SK-N-SH (cell line): ENCODE results near the gene CAVIN4.

Source experiments
- CTCF ChIP-seq: fragments of 200-600 bp; sonication (generic); IDR thresholded peaks from 2 replicates; pipeline ENCODE4 v1.6.1; 2017; ENCODE audit warnings: antibody characterized with exemption, mild to moderate bottlenecking, moderate library complexity
- EZH2phosphoT487 ChIP-seq: fragments of 200-600 bp; sonication (generic); IDR thresholded peaks from 2 replicates; pipeline ENCODE4 v1.6.1; 2017; ENCODE audit warnings: low read depth, mixed run types, mild to moderate bottlenecking, antibody characterized with exemption, moderate library complexity, borderline replicate concordance
- POLR2AphosphoS5 ChIP-seq: IDR thresholded peaks from 2 replicates; pipeline ENCODE4 v1.6.1; 2012; ENCODE audit warnings: low read depth, low read length
- RAD21 ChIP-seq: IDR thresholded peaks from 2 replicates; pipeline ENCODE4 v1.6.1; 2012; ENCODE audit warnings: mild to moderate bottlenecking, low read length
- YY1 ChIP-seq: IDR thresholded peaks from 2 replicates; pipeline ENCODE4 v1.4.0; 2012; ENCODE audit warnings: low read depth, mild to moderate bottlenecking
- TF ChIP-seq, protein P1 (sequence below): IDR thresholded peaks from 2 replicates; pipeline ENCODE4 v1.4.0; 2012; ENCODE audit warnings: low read depth
- TF ChIP-seq, protein P2 (sequence below): IDR thresholded peaks from 2 replicates; pipeline ENCODE4 v1.4.0; 2012; ENCODE audit warnings: low read depth, borderline replicate concordance

DNA sequence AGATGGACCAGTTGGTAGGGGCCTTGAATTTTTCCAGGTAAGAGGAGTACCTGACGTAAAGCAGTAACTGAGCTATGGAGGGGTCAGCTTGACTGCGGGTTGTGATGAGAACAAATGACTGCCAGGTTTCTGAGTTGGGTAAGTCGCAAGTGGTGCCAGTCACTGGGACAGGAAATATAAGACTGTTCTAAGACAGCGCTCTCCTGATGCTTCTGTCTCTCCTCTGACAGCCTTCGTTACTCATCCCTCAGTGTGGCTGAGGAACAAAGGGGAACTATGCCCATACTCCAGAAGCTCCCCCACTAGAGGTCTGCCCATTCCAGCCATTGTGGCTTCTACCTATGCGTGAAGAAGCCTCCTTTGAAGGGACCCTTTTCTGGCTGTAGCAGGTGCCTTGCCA is 13.3 kb downstream of the CAVIN4 start:
- no peak for TF ChIP-seq POLR2AphosphoS5
- no peak for TF ChIP-seq CTCF
- TF ChIP-seq, protein P1, sequence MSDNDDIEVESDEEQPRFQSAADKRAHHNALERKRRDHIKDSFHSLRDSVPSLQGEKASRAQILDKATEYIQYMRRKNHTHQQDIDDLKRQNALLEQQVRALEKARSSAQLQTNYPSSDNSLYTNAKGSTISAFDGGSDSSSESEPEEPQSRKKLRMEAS, result no peak
- TF ChIP-seq YY1, result no peak
- TF ChIP-seq RAD21, result no peak
- TF ChIP-seq EZH2phosphoT487, result no peak
- TF ChIP-seq, protein P2, sequence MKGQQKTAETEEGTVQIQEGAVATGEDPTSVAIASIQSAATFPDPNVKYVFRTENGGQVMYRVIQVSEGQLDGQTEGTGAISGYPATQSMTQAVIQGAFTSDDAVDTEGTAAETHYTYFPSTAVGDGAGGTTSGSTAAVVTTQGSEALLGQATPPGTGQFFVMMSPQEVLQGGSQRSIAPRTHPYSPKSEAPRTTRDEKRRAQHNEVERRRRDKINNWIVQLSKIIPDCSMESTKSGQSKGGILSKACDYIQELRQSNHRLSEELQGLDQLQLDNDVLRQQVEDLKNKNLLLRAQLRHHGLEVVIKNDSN, result no peak
